IMR-90 (cell line): ENCODE data around the gene PRELID3B. TPM values are rescaled to one million over a fixed set of nuclear protein-coding genes. Genes with fewer than 3 reads are reported as not detected.
"Not testable (repeated sequence)": the region's sequence is repeated elsewhere in the genome, so short reads cannot be mapped to it uniquely, and the experiment has no call there.

Experiments
- ATAC-seq: fragments of 200-7000 bp; cut with Tn5 transposase; 2 replicates; pipeline ENCODE4 v1.9.1; 2020; ENCODE audit warnings: low read depth, mild to moderate bottlenecking, moderate library complexity
- BruUV-seq: library from RNA; stranded (reverse); fragments of 400-500 nt; replicated peaks from 2 replicates; lab custom pipeline; 2021; lab: Mats Ljungman, UMichigan
- CTCF ChIA-PET: fragments of 300-600 bp; formaldehyde crosslinking; extraction: SDS; loops from one replicate; lab custom pipeline; 2021; ENCODE audit warnings: antibody characterized with exemption; lab: Yijun Ruan, JAX
- POLR2A ChIA-PET: fragments of 300-600 bp; sonication (Branson Sonifier 250); formaldehyde crosslinking; loops from one replicate; lab custom pipeline; 2022; ENCODE audit warnings: antibody characterized with exemption; ENCODE audit not compliant: unreplicated experiment; lab: Charles Lee
- DNase-seq: peaks from one replicate; pipeline ENCODE4 v3.0.0; 2013
- H2AFZ ChIP-seq: replicated peaks from 2 replicates; pipeline ENCODE3; 2013; ENCODE audit warnings: low read length, mild to moderate bottlenecking; ENCODE audit not compliant: poor library complexity
- H2AK5ac ChIP-seq: 2 replicates; pipeline ENCODE4 v1.6.1; 2013; ENCODE audit warnings: low read depth, low read length, inconsistent platforms
- H2AK9ac ChIP-seq: replicated peaks from 2 replicates; pipeline ENCODE3; 2013; ENCODE audit warnings: mild to moderate bottlenecking, low read depth, low read length, moderate library complexity; ENCODE audit not compliant: poor library complexity
- H2BK120ac ChIP-seq: 2 replicates; pipeline ENCODE4 v1.6.1; 2013; ENCODE audit warnings: low read depth, low read length, inconsistent platforms
- H2BK15ac ChIP-seq: 3 replicates; pipeline ENCODE4 v1.6.1; 2013; ENCODE audit warnings: low read depth, low read length, inconsistent platforms
- H2BK20ac ChIP-seq: 2 replicates; pipeline ENCODE4 v1.6.1; 2013; ENCODE audit warnings: low read depth, mild to moderate bottlenecking, inconsistent platforms, low read length, moderate library complexity
- H2BK5ac ChIP-seq: 2 replicates; pipeline ENCODE4 v1.6.1; 2013; ENCODE audit warnings: mild to moderate bottlenecking, low read depth, low read length, inconsistent platforms; ENCODE audit not compliant: poor library complexity, severe bottlenecking
- H3K14ac ChIP-seq: replicated peaks from 2 replicates; pipeline ENCODE4 v1.6.1; 2013; ENCODE audit warnings: low read depth, low read length, inconsistent platforms
- H3K18ac ChIP-seq: 2 replicates; pipeline ENCODE4 v1.6.1; 2013; ENCODE audit warnings: low read depth, low read length, control low read depth
- H3K23ac ChIP-seq: 2 replicates; pipeline ENCODE4 v1.6.1; 2013; ENCODE audit warnings: low read depth, low read length, inconsistent platforms
- H3K27ac ChIP-seq: 2 replicates; pipeline ENCODE4 v1.5.1; 2013; ENCODE audit warnings: mild to moderate bottlenecking, control low read depth, low read length; ENCODE audit not compliant: insufficient read depth
- H3K27me3 ChIP-seq: 2 replicates; pipeline ENCODE4 v1.6.1; 2013; ENCODE audit warnings: low read length; ENCODE audit not compliant: control insufficient read depth, insufficient read depth
- H3K36me3 ChIP-seq: 2 replicates; pipeline ENCODE4 v1.6.1; 2013; ENCODE audit warnings: low read length, mixed read lengths; ENCODE audit not compliant: control insufficient read depth, insufficient read depth
- H3K4ac ChIP-seq: 2 replicates; pipeline ENCODE4 v1.6.1; 2013; ENCODE audit warnings: low read depth, low read length, inconsistent platforms
- H3K4me1 ChIP-seq: 2 replicates; pipeline ENCODE4 v1.6.1; 2013; ENCODE audit warnings: low read length, mixed read lengths; ENCODE audit not compliant: control insufficient read depth, insufficient read depth
- H3K4me2 ChIP-seq: 2 replicates; pipeline ENCODE4 v1.6.1; 2013; ENCODE audit warnings: low read depth, mild to moderate bottlenecking, control low read depth, low read length, moderate library complexity
- H3K4me3 ChIP-seq: 2 replicates; pipeline ENCODE4 v1.5.1; 2013; ENCODE audit warnings: low read depth, mild to moderate bottlenecking, control low read depth, low read length, moderate library complexity; ENCODE audit not compliant: insufficient read depth
- H3K56ac ChIP-seq: 2 replicates; pipeline ENCODE4 v1.6.1; 2013; ENCODE audit warnings: low read length, inconsistent platforms; ENCODE audit not compliant: insufficient read depth; ENCODE audit errors: extremely low read depth
- H3K79me1 ChIP-seq, 2 experiments: 2 replicates each; pipeline ENCODE4 v1.6.1; 2013; ENCODE audit warnings: low read length in 2 of 2, inconsistent platforms in 1 of 2, low read depth in 1 of 2
- H3K9ac ChIP-seq: 2 replicates; pipeline ENCODE4 v1.6.1; 2013; ENCODE audit warnings: low read depth, low read length, control low read depth
- H3K9me1 ChIP-seq: 2 replicates; pipeline ENCODE4 v1.6.1; 2013; ENCODE audit warnings: low read length, inconsistent platforms; ENCODE audit not compliant: insufficient read depth
- H3K9me3 ChIP-seq: 2 replicates; pipeline ENCODE4 v1.6.1; 2013; ENCODE audit warnings: low read length; ENCODE audit not compliant: control insufficient read depth, insufficient read depth
- H4K20me1 ChIP-seq: 2 replicates; pipeline ENCODE4 v1.6.1; 2013; ENCODE audit warnings: low read length, inconsistent platforms; ENCODE audit not compliant: insufficient read depth
- H4K5ac ChIP-seq: 2 replicates; pipeline ENCODE4 v1.6.1; 2013; ENCODE audit warnings: mild to moderate bottlenecking, low read depth, low read length, control low read depth
- H4K8ac ChIP-seq, 2 experiments: 2 replicates each; pipeline ENCODE4 v1.6.1; 2013; ENCODE audit warnings: low read depth in 2 of 2, low read length in 2 of 2, control low read depth in 1 of 2, inconsistent platforms in 1 of 2
- H4K91ac ChIP-seq: 2 replicates; pipeline ENCODE4 v1.6.1; 2013; ENCODE audit warnings: low read depth, low read length, inconsistent platforms; ENCODE audit not compliant: insufficient read depth
- WGBS, 2 experiments: methylation state at CpG; one replicate each; pipeline versions ENCODE4 v1.1.5 to v1.1.7; 2013; ENCODE audit warnings: missing lambda C conversion rate in 2 of 2; ENCODE audit not compliant: insufficient read length in 1 of 2; ENCODE audit errors: extremely low coverage in 2 of 2; 5-methylcytosine and 5-hydroxymethylcytosine counted together
- dilution Hi-C: fragments of 300-500 bp; cut with HindIII; formaldehyde crosslinking; loops from one replicate; pipeline ENCODE4 v1.14.3; 2018; ENCODE audit warnings: low sequenced_read_pairs; ENCODE audit not compliant: unreplicated experiment
- in situ Hi-C: fragments of 300-500 bp; cut with MboI; formaldehyde crosslinking; loops from 3 replicates; pipeline ENCODE4 v1.14.3; 2019; ENCODE audit warnings: low sequenced_read_pairs, inconsistent platforms, mixed read lengths
- intact Hi-C: fragments of 100-400 bp; cut with micrococcal nuclease; formaldehyde crosslinking; loops from 2 replicates; pipeline ENCODE4 v1.10.0; 2022
- polyA plus RNA-seq, 3 experiments: library from polyadenylated mRNA; depleted of rRNA; stranded (reverse); fragments of >200 nt; gene quantifications; 2 replicates each; pipeline ENCODE4 v1.2.3, GENCODE V29; 2012; ENCODE audit warnings: low replicate concordance in 1 of 3
- total RNA-seq: library from RNA; depleted of rRNA; stranded (reverse); fragments of >200 nt; gene quantifications from 2 replicates; pipeline ENCODE4 v1.2.3, GENCODE V29; 2012

Gene PRELID3B
- total and polyA plus RNA-seq, 2 of the 4 experiments (the other 2 are of a cell fraction) = 24.8 to 41.9 TPM

DNA sequence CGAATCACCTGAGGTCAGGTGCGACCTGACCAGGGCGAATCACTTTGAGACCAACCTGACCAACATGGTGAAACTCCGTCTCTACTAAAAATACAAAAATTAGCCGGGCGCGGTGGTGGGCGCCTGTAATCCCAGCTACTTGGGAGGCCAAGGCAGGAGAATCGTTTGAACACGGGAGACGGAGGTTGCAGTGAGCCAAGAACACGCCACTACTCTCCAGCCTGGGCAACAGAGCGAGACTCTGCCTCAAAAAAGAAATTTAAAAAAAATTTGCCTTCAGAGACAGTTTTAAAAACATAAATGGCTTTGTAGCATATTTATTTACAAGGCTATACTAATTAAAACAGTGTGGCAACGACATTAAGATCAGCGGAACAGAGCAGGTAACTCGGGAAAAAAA, 1.1 kb downstream of the PRELID3B start:
- H2BK5ac ChIP-seq, H3K14ac ChIP-seq, H3K27me3 ChIP-seq, H3K9me1 ChIP-seq, POLR2A ChIA-PET, H3K56ac ChIP-seq, H2BK20ac ChIP-seq, H2AK5ac ChIP-seq, dilution Hi-C loops, H3K18ac ChIP-seq, CTCF ChIA-PET, H4K91ac ChIP-seq, H2AK9ac ChIP-seq, H3K4ac ChIP-seq, BruUV-seq, H4K20me1 ChIP-seq, H3K27ac ChIP-seq, H3K23ac ChIP-seq, H3K9ac ChIP-seq, H2BK120ac ChIP-seq, H2AFZ ChIP-seq, H3K9me3 ChIP-seq, H4K5ac ChIP-seq, ATAC-seq, H2BK15ac ChIP-seq, H3K4me1 ChIP-seq, DNase-seq: not testable (repeated sequence)
- intact Hi-C loops = loop anchor here (10.0 kb wide), 1 partner anchor 807 kb away; no protein-coding TSS in a partner anchor
- Histone ChIP-seq H4K8ac (peak overlapping the region; percentile 80; a peak in 3 of 4 replicates), H3K4me2 (peak overlapping the region; percentile 99; the same call in 1 of the 2 replicates), H3K4me3 (peak overlapping the region; percentile 91; the same call in 1 of the 2 replicates), H3K36me3 (peaks cover 10% of the 10 kb centered on the region), H3K79me1 (peaks cover 30 to 45% of the 10 kb centered on the region in 2 experiments)
- WGBS, 2 experiments = 98% methylated on average over 8 of the region's 16 CpGs; no CpG with 5 or more reads in 1 of the 2 experiments
- in situ Hi-C loops = loop anchor here (25.0 kb wide), 3 partner anchors 804 to 1654 kb away; partner anchors contain the start of genes ANKRD60 and RBM38
